Liver (tissue), 3 donors: ENCODE data around the gene MAPRE2.

Experiments
- EGR1 ChIP-seq, 2 donors: IDR thresholded peaks; 2 replicates each; pipeline ENCODE4 v1.6.1; 2016 to 2018; ENCODE audit warnings: antibody characterized with exemption in 2 of 2, low read depth in 2 of 2
- RAD21 ChIP-seq, 2 donors: IDR thresholded peaks; 2 replicates each; pipeline ENCODE4 v1.6.1; 2016; ENCODE audit warnings: antibody characterized with exemption in 2 of 2, mild to moderate bottlenecking in 2 of 2
- TF ChIP-seq, protein P1 (sequence below): fragments of 150-350 bp; IDR thresholded peaks from 2 replicates; pipeline ENCODE4 v1.5.1; 2017; ENCODE audit warnings: improper control_type of control experiment, low read depth, low read length; ENCODE audit not compliant: missing input control
- TF ChIP-seq, protein P2 (sequence below): IDR thresholded peaks from 2 replicates; pipeline ENCODE4 v1.6.1; 2016; ENCODE audit warnings: antibody characterized with exemption, mild to moderate bottlenecking
- donor health status: healthy.
- donor health status: healthy.

DNA sequence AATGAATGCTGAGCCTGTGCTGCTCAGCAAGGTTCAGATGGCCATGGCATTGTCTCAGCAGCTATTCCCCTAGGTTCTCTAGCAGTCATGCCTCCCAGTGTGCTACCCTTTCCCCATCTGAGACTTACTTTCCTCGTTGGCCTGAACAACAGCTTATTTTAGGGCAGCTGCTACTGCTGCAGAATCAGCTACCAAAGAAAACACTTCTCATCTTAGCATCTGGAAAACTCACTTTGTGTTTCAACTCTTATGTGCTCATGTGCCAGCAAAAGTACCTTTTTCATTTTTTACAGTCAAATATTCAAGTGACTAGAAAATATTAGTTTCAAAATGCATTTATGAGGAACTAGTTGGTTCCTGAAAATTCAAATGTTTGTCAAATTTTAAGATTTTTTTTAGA, 139.2 kb downstream of the MAPRE2 start:
- no peak for TF ChIP-seq RAD21 (IDR thresholded peaks at IDR 0.05)
- TF ChIP-seq, protein P1, sequence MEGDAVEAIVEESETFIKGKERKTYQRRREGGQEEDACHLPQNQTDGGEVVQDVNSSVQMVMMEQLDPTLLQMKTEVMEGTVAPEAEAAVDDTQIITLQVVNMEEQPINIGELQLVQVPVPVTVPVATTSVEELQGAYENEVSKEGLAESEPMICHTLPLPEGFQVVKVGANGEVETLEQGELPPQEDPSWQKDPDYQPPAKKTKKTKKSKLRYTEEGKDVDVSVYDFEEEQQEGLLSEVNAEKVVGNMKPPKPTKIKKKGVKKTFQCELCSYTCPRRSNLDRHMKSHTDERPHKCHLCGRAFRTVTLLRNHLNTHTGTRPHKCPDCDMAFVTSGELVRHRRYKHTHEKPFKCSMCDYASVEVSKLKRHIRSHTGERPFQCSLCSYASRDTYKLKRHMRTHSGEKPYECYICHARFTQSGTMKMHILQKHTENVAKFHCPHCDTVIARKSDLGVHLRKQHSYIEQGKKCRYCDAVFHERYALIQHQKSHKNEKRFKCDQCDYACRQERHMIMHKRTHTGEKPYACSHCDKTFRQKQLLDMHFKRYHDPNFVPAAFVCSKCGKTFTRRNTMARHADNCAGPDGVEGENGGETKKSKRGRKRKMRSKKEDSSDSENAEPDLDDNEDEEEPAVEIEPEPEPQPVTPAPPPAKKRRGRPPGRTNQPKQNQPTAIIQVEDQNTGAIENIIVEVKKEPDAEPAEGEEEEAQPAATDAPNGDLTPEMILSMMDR, result no peak
- TF ChIP-seq, protein P2, sequence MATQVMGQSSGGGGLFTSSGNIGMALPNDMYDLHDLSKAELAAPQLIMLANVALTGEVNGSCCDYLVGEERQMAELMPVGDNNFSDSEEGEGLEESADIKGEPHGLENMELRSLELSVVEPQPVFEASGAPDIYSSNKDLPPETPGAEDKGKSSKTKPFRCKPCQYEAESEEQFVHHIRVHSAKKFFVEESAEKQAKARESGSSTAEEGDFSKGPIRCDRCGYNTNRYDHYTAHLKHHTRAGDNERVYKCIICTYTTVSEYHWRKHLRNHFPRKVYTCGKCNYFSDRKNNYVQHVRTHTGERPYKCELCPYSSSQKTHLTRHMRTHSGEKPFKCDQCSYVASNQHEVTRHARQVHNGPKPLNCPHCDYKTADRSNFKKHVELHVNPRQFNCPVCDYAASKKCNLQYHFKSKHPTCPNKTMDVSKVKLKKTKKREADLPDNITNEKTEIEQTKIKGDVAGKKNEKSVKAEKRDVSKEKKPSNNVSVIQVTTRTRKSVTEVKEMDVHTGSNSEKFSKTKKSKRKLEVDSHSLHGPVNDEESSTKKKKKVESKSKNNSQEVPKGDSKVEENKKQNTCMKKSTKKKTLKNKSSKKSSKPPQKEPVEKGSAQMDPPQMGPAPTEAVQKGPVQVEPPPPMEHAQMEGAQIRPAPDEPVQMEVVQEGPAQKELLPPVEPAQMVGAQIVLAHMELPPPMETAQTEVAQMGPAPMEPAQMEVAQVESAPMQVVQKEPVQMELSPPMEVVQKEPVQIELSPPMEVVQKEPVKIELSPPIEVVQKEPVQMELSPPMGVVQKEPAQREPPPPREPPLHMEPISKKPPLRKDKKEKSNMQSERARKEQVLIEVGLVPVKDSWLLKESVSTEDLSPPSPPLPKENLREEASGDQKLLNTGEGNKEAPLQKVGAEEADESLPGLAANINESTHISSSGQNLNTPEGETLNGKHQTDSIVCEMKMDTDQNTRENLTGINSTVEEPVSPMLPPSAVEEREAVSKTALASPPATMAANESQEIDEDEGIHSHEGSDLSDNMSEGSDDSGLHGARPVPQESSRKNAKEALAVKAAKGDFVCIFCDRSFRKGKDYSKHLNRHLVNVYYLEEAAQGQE, result no peak
- no peak for TF ChIP-seq EGR1 (IDR thresholded peaks at IDR 0.05; ENCODE audit: low read depth in 2 of 2)
